ENCODE measurements around the gene CHMP3.

DNA sequence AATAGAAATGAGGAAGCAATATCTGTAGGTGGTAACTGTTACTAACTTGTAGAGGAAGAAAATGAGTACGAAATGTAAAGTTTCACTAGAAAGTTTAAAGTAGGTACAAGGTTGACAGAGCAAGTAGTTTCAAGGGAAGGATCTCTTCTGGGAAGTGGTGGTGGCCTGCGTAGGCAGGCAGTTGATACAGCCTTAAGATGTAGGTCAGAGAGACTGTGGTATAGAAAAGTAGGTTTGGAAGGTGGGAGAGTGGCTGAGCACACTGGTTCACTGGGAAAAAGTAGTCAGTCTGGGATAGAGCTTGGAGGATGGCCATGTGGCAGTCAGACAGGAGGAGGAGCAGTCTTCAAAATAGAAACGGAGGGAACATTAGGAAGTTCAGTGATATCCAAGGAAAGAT, 98.6 kb downstream of the CHMP3 start:
- no peak for TF ChIP-seq POLR2A (IDR thresholded peaks at IDR 0.05)
- TF ChIP-seq, protein P1, sequence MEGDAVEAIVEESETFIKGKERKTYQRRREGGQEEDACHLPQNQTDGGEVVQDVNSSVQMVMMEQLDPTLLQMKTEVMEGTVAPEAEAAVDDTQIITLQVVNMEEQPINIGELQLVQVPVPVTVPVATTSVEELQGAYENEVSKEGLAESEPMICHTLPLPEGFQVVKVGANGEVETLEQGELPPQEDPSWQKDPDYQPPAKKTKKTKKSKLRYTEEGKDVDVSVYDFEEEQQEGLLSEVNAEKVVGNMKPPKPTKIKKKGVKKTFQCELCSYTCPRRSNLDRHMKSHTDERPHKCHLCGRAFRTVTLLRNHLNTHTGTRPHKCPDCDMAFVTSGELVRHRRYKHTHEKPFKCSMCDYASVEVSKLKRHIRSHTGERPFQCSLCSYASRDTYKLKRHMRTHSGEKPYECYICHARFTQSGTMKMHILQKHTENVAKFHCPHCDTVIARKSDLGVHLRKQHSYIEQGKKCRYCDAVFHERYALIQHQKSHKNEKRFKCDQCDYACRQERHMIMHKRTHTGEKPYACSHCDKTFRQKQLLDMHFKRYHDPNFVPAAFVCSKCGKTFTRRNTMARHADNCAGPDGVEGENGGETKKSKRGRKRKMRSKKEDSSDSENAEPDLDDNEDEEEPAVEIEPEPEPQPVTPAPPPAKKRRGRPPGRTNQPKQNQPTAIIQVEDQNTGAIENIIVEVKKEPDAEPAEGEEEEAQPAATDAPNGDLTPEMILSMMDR (IDR thresholded peaks at IDR 0.05 in 4 of 5, conservative IDR thresholded peaks at IDR 0.05 in 1 of 5): no peak

Measured in gastrocnemius medialis (tissue), 4 donors.